ENCODE measurements around the gene YOD1.

The YOD1 gene

GRCh38 chr1:207009182-207009850 is 41.7 kb downstream of the YOD1 start:
- no peak for DNase-seq (ENCODE audit: low read depth)
- TF ChIP-seq CTCF (conservative IDR thresholded peaks at IDR 0.05; ENCODE audit: low read depth, low read length): no peak
- no peak overlapping the region for H3K4me3 ChIP-seq (ENCODE audit: low read depth, low read length)

DNA sequence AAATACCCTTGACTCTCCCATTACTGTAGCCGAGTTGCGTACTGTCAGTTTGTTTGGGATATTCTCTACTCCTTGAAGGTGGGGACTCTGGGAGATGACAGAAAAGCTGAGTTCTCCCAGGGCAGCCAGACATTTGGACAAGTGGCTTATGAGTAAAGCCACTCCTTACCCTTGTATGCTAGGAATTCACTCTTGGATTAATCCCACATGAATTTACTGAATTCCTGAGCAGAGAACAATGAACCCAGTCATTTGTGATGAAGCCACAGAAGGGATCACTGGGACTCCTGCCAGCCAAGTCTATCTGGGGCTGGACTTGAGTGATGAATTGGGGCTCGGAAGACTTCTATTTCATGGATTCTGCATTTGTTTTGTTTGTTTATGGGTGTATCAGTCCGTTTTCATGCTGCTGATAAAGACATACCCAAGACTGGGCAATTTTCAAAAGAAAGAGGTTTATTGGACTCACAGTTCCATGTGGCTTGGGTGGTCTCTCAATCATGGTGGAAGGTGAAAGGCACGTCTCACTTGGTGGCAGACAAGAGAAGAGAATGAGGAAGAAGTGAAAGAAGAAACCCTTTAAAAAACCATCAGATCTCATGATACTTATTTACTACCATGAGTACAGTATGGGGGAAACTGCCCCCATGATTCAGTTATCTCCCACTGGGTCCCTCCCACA is 43.5 kb downstream of the YOD1 start:
- no peak overlapping the region for H3K4me3 ChIP-seq (ENCODE audit: low read depth, low read length)
- DNase-seq (ENCODE audit: low read depth): peak; percentile 43
- TF ChIP-seq CTCF (conservative IDR thresholded peaks at IDR 0.05; ENCODE audit: low read depth, low read length): no peak

DNA sequence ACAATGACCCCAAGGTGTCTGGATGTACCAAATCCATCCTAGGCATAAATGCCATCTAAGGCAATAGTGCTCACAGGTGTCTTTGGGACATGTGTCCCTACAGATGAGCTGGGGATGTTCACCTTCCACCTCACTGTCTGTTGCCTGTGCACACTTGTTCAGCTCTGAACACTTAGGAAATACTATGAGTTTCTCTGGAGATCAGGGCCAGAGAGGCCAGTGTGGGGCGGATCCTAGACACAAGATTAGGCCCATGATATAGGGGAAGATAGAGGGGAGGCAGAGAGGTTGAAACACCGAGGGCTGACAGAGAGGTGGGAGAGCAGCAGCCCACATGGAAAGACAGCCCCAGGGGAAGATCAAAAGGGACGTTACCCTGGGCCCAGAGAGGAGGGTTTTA is 44.1 kb downstream of the YOD1 start:
- no peak overlapping the region for H3K4me3 ChIP-seq (ENCODE audit: low read depth, low read length)
- TF ChIP-seq CTCF (conservative IDR thresholded peaks at IDR 0.05; ENCODE audit: low read depth, low read length): no peak
- no peak for DNase-seq (ENCODE audit: low read depth)

DNA sequence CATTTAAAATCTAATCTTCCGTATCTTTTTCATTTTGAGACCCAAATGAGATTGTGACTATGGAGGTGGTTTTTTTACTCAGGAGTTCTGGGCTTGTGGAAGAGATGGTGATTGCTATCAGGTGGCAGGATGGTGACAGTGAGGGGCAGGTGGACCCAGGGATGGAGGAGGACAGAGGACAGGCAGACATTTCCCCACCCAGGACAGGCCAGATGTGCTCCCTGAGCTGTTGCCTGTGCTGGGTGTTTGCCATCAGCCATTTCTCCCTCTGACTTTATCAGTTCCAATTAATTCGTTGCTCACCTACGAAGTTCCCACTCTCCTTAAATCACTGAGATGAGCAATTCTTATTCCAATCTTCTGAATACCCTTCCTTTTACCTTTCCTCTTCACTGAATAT is 44.9 kb downstream of the YOD1 start:
- TF ChIP-seq CTCF (conservative IDR thresholded peaks at IDR 0.05; ENCODE audit: low read depth, low read length): no peak
- no peak overlapping the region for H3K4me3 ChIP-seq (ENCODE audit: low read depth, low read length)
- no peak for DNase-seq (ENCODE audit: low read depth)

DNA sequence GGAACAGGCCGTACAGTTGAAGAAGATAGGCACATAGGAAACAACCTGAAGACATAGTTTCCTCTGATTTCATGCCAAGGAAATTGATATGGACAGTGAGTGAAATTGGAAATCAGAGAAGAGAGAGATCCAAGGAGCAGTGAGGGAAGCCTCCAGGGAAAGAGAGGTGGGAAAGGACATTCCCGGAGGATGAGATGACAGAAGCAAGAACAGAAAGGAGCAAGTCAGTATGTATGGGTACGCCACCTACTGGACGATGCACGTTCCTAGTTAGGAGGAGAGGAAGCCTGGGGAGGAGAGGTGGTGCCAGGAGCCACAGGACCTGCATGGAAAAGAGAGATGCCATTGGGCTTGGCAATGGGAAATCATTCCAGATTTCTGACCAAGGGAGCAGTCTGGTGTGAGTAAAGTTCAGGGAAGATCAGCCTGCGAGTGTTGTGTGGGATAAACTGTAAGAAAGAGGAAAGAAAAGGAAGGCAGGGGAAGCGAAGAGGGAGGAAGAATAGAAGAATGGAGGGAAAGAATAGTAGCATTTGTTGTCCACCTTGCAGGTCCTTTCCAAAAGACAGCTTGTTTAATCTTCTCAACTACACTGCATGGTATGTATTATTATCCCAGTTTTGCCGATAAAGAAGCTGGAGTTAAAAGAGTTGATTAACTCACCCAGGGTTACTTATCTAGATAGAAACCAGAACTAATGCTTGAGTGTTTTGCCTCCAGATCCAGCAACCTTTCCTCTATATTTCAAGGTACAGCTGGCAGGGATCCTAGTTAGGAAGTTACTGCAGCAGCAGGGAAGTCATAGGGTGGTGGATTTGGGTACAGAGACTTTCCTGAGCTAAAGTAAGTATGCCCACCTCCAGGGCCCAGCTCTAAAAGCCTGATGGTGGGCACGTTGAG is 45.8 kb downstream of the YOD1 start:
- TF ChIP-seq CTCF (conservative IDR thresholded peaks at IDR 0.05; ENCODE audit: low read depth, low read length): peak; percentile 86
- no peak overlapping the region for H3K4me3 ChIP-seq (ENCODE audit: low read depth, low read length)
- peak; percentile 78 for DNase-seq (ENCODE audit: low read depth)

GRCh38 chr1:207003210-207003609 is 47.8 kb downstream of the YOD1 start:
- no peak for DNase-seq (ENCODE audit: low read depth)
- no peak for TF ChIP-seq CTCF (conservative IDR thresholded peaks at IDR 0.05; ENCODE audit: low read depth, low read length)
- no peak overlapping the region for H3K4me3 ChIP-seq (ENCODE audit: low read depth, low read length)

All from choroid plexus epithelial cell (primary cell).